K562 (cell line): ENCODE data around the gene SGPL1. TPM values are rescaled to one million over a fixed set of nuclear protein-coding genes. Genes with fewer than 3 reads are reported as not detected.

Source experiments
- AFF1 ChIP-seq, 2 experiments: fragments of 450-650 bp; IDR thresholded peaks; 2 replicates each; pipeline ENCODE4 v1.6.1; 2018; ENCODE audit warnings: mild to moderate bottlenecking in 2 of 2, low read depth in 1 of 2; ENCODE audit not compliant: partially characterized antibody in 2 of 2
- BCOR ChIP-seq: fragments of 450-650 bp; IDR thresholded peaks from 2 replicates; pipeline ENCODE4 v1.6.1; 2016
- EP400 ChIP-seq: fragments of 450-650 bp; IDR thresholded peaks from 2 replicates; pipeline ENCODE4 v1.6.1; 2017; ENCODE audit warnings: antibody characterized with exemption, mild to moderate bottlenecking, moderate library complexity
- FOXJ2 ChIP-seq: fragments of 200-800 bp; sonication (Bioruptor generic); IDR thresholded peaks from 2 replicates; pipeline ENCODE4 v1.6.1; 2016; ENCODE audit warnings: missing genetic modification characterization, missing compliant biosample characterization
- MCM3 ChIP-seq: fragments of 450-650 bp; IDR thresholded peaks from 2 replicates; pipeline ENCODE4 v1.6.1; 2016
- NRF1 ChIP-seq, 2 experiments: fragments of 450-650 bp; IDR thresholded peaks in 1 of 2; conservative IDR thresholded peaks in 1 of 2; 2 replicates each; pipeline ENCODE4 v1.6.1; 2014; ENCODE audit warnings: mild to moderate bottlenecking in 2 of 2
- RAD51 ChIP-seq: fragments of 450-650 bp; IDR thresholded peaks from 2 replicates; pipeline ENCODE4 v1.7.1; 2016; ENCODE audit warnings: low read depth, mild to moderate bottlenecking, borderline replicate concordance
- RBM14 ChIP-seq: fragments of 200-400 bp; formaldehyde crosslinking; IDR thresholded peaks from 2 replicates; pipeline ENCODE4 v1.6.1; 2018; ENCODE audit warnings: low read depth, mild to moderate bottlenecking, low read length, moderate library complexity, borderline replicate concordance; ENCODE audit not compliant: insufficient read depth
- SNIP1 ChIP-seq: fragments of 450-650 bp; IDR thresholded peaks from 2 replicates; pipeline ENCODE4 v1.7.1; 2017; ENCODE audit warnings: low read depth, mild to moderate bottlenecking
- ZBTB33 ChIP-seq: sonication (generic); formaldehyde crosslinking; IDR thresholded peaks from 2 replicates; pipeline ENCODE4 v1.8.1; 2023; ENCODE audit warnings: mild to moderate bottlenecking, missing genetic modification reagents
- ZNF12 ChIP-seq: sonication (generic); formaldehyde crosslinking; IDR thresholded peaks from 2 replicates; pipeline ENCODE4 v1.4.0; 2020; ENCODE audit warnings: mild to moderate bottlenecking, missing genetic modification reagents
- ZNF124 ChIP-seq: sonication (generic); formaldehyde crosslinking; IDR thresholded peaks from 2 replicates; pipeline ENCODE4 v1.8.1; 2022; ENCODE audit warnings: missing genetic modification reagents
- ZNF395 ChIP-seq: fragments of 200-800 bp; sonication (Bioruptor generic); IDR thresholded peaks from 2 replicates; pipeline ENCODE4 v1.6.1; 2017; ENCODE audit warnings: missing genetic modification characterization, missing compliant biosample characterization
- ZNF766 ChIP-seq: fragments of 200-800 bp; sonication (Bioruptor generic); conservative IDR thresholded peaks from 2 replicates; pipeline ENCODE4 v1.6.1; 2016; ENCODE audit warnings: missing genetic modification characterization, missing compliant biosample characterization
- polyA plus RNA-seq, 8 experiments: library from polyadenylated mRNA; depleted of rRNA in 4 of 8; stranded (reverse) in 5 of 8; unstranded in 3 of 8; fragments of >200 nt; fragmentation: Nextera tagmentation in 2 of 8; fragmentation: Illumina TruSeq in 1 of 8; extraction: Ambion mirVana in 2 of 8; extraction: Trizol in 1 of 8; gene quantifications; 2 replicates each; pipeline versions ENCODE4 v1.2.1 to v1.2.3, GENCODE V29; 2011 to 2014; ENCODE audit warnings: inconsistent platforms in 1 of 8, missing spikeins in 1 of 8
- total RNA-seq, 7 experiments: library from RNA; depleted of rRNA in 6 of 7; stranded (reverse); fragments of >200 nt in 6 of 7; fragmentation: Illumina TruSeq in 2 of 7; extraction: Trizol in 2 of 7; gene quantifications; 2 replicates each; pipeline versions ENCODE4 v1.2.1 to v1.2.3, GENCODE V29; 2011 to 2021; ENCODE audit warnings: low replicate concordance in 1 of 7
- TF ChIP-seq, protein P1 (sequence below), 2 experiments: IDR thresholded peaks; 2 replicates each; pipeline ENCODE4 v1.6.1; 2011; ENCODE audit warnings: borderline replicate concordance in 1 of 2, control low read depth in 1 of 2, low read depth in 1 of 2, low read length in 1 of 2, mild to moderate bottlenecking in 1 of 2, mixed read lengths in 1 of 2, moderate library complexity in 1 of 2; ENCODE audit not compliant: insufficient read depth in 1 of 2, insufficient read length in 1 of 2, poor library complexity in 1 of 2, severe bottlenecking in 1 of 2; ENCODE audit errors: extremely low read depth in 1 of 2
- TF ChIP-seq, protein P2 (sequence below): fragments of 450-650 bp; IDR thresholded peaks from 2 replicates; pipeline ENCODE4 v1.6.1; 2014; ENCODE audit warnings: low read depth, mild to moderate bottlenecking, moderate library complexity, borderline replicate concordance

The SGPL1 gene
- total and polyA plus RNA-seq, 9 of the 15 experiments (the other 6 are each of a cell fraction or from before 2014, with no cell fraction given): 6.0 to 18.0 (median 8.7) TPM

- TF ChIP-seq SNIP1 (0 out of 2 replicates have a peak, but pooled peaks have one; percentile 20), RBM14 (no peak), ZNF766 (0 out of 2 replicates have a peak, but pooled peaks have one; percentile 29), ZNF395 (no peak), MCM3 (no peak), FOXJ2 (tag) (no peak), NRF1 (conservative IDR thresholded peaks at IDR 0.05 in 1 of 2, IDR thresholded peaks at IDR 0.05 in 1 of 2) (0 out of 4 replicates have a peak, but pooled peaks of 1 of the 2 experiments have one; percentile 15), AFF1 (IDR thresholded peaks at IDR 0.05; ENCODE audit: low read depth in 1 of 2, partially characterized antibody in 2 of 2) (no peak), ZNF12 (CRISPR knock-in tag) (no peak), EP400 (no peak), RAD51 (0 out of 2 replicates have a peak, but pooled peaks have one; percentile 43), ZNF124 (no peak), BCOR (no peak), ZBTB33 (peak; percentile 60; the same call in 1 of the 2 replicates)
- TF ChIP-seq, protein P1, sequence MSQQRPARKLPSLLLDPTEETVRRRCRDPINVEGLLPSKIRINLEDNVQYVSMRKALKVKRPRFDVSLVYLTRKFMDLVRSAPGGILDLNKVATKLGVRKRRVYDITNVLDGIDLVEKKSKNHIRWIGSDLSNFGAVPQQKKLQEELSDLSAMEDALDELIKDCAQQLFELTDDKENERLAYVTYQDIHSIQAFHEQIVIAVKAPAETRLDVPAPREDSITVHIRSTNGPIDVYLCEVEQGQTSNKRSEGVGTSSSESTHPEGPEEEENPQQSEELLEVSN (IDR thresholded peaks at IDR 0.05; ENCODE audit: borderline replicate concordance in 1 of 2, extremely low read depth in 1 of 2, insufficient read depth in 1 of 2, insufficient read length in 1 of 2, low read depth in 1 of 2, low read length in 1 of 2, poor library complexity in 1 of 2, severe bottlenecking in 1 of 2): peak; percentile 15 to 74
- TF ChIP-seq, protein P2, sequence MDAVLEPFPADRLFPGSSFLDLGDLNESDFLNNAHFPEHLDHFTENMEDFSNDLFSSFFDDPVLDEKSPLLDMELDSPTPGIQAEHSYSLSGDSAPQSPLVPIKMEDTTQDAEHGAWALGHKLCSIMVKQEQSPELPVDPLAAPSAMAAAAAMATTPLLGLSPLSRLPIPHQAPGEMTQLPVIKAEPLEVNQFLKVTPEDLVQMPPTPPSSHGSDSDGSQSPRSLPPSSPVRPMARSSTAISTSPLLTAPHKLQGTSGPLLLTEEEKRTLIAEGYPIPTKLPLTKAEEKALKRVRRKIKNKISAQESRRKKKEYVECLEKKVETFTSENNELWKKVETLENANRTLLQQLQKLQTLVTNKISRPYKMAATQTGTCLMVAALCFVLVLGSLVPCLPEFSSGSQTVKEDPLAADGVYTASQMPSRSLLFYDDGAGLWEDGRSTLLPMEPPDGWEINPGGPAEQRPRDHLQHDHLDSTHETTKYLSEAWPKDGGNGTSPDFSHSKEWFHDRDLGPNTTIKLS: no peak
Measured at GRCh38 chr10:70890917-70891431, 75.2 kb downstream of the SGPL1 start (continued).
